ENCODE data around the gene ACSL1. TPM values are rescaled to one million over a fixed set of nuclear protein-coding genes. Genes with fewer than 3 reads are reported as not detected.

The ACSL1 gene
- total and polyA plus RNA-seq, 2 donors (not counting 3 experiments of a cell fraction or from before 2014, with no cell fraction given): 7.3 to 17.7 TPM

GRCh38 chr4:184706453-184706852 is 119.3 kb downstream of the ACSL1 start:
- ChIA-PET CTCF (interaction anchor here (1.6 kb wide), 1 partner anchor 14 kb away, joined by 3 read pairs; no protein-coding TSS in a partner anchor), POLR2A (no interaction called here)
- FAIRE-seq: no peak
- H2AFZ ChIP-seq (ENCODE audit: low read depth, low read length): no peak overlapping the region
- DNase-seq (ENCODE audit: low read depth, low spot score): no peak
- H4K20me1 ChIP-seq (replicated peaks; ENCODE audit: control insufficient read depth, extremely low read depth, insufficient read depth, low read length): no peaks in the 10 kb centered on the region
- no peaks in the 10 kb centered on the region for H3K36me3 ChIP-seq (ENCODE audit: control insufficient read depth in 2 of 2, extremely low read depth in 1 of 2, insufficient read depth in 2 of 2, low read length in 2 of 2)
- no peaks in the 10 kb centered on the region for H3K9me1 ChIP-seq (replicated peaks; ENCODE audit: control insufficient read depth, extremely low read depth, insufficient read depth, low read length)
- TF ChIP-seq MAX (IDR thresholded peaks at IDR 0.05; ENCODE audit: insufficient read depth, insufficient read length) (no peak), FOS (IDR thresholded peaks at IDR 0.05; ENCODE audit: borderline replicate concordance, insufficient read depth, low read length) (no peak), POLR2A (IDR thresholded peaks at IDR 0.05; ENCODE audit: low read depth, low read length) (no peak), EZH2 (IDR thresholded peaks at IDR 0.05; ENCODE audit: borderline replicate concordance, low read depth, low read length, severe bottlenecking) (no peak), POLR2AphosphoS5 (IDR thresholded peaks at IDR 0.05; ENCODE audit: insufficient read depth, low read depth, low read length) (no peak), MYC (IDR thresholded peaks at IDR 0.05; ENCODE audit: low read depth, low read length) (no peak), GATA2 (IDR thresholded peaks at IDR 0.05; ENCODE audit: insufficient read depth, insufficient read length, low read depth, low read length) (no peak), JUN (IDR thresholded peaks at IDR 0.05; ENCODE audit: borderline replicate concordance, insufficient read depth, insufficient read length, low read depth) (no peak), CTCF (IDR thresholded peaks at IDR 0.05; ENCODE audit: extremely low read depth in 1 of 2, insufficient read depth in 1 of 2, low read depth in 1 of 2, low read length in 2 of 2) (no peak)
- no peaks in the 10 kb centered on the region for H3K4me1 ChIP-seq (ENCODE audit: control insufficient read depth, extremely low read depth, insufficient read depth, low read length)
- H3K79me2 ChIP-seq (ENCODE audit: control insufficient read depth, insufficient read depth, low read length): no peaks in the 10 kb centered on the region
- intact Hi-C loops (cut with micrococcal nuclease) (no loop called here), dilution Hi-C loops (cut with MboI; ENCODE audit: extremely low pct_ligation_motif_present, low sequenced_read_pairs) (no loop called here)
- H3K27ac ChIP-seq (ENCODE audit: insufficient read depth, low read depth, low read length): no peak overlapping the region
- H3K4me3 ChIP-seq (replicated peaks in 1 of 3; ENCODE audit: insufficient read depth in 1 of 3, low read depth in 1 of 3, low read length in 3 of 3): no peak overlapping the region
- no peak overlapping the region for H3K4me2 ChIP-seq (ENCODE audit: insufficient read depth, low read length)
- H3K9me3 ChIP-seq (replicated peaks; ENCODE audit: control insufficient read depth, insufficient read depth, low read length): no peaks in the 10 kb centered on the region
- no peak overlapping the region for H3K9ac ChIP-seq (replicated peaks; ENCODE audit: extremely low read depth, insufficient read depth, low read length)
- H3K27me3 ChIP-seq (ENCODE audit: control insufficient read depth in 2 of 2, insufficient read depth in 2 of 2, low read length in 2 of 2): no peaks in the 10 kb centered on the region
- no TSS peak for BruUV-seq (replicated peaks)

All from endothelial cell of umbilical vein (primary cell).